ENCODE data around the gene SYT7. TPM values are rescaled to one million over a fixed set of nuclear protein-coding genes. Genes with fewer than 3 reads are reported as not detected.

The SYT7 gene
- total and polyA plus RNA-seq, 11 donors: 12.4 to 34.7 (median 17.4) TPM

DNA sequence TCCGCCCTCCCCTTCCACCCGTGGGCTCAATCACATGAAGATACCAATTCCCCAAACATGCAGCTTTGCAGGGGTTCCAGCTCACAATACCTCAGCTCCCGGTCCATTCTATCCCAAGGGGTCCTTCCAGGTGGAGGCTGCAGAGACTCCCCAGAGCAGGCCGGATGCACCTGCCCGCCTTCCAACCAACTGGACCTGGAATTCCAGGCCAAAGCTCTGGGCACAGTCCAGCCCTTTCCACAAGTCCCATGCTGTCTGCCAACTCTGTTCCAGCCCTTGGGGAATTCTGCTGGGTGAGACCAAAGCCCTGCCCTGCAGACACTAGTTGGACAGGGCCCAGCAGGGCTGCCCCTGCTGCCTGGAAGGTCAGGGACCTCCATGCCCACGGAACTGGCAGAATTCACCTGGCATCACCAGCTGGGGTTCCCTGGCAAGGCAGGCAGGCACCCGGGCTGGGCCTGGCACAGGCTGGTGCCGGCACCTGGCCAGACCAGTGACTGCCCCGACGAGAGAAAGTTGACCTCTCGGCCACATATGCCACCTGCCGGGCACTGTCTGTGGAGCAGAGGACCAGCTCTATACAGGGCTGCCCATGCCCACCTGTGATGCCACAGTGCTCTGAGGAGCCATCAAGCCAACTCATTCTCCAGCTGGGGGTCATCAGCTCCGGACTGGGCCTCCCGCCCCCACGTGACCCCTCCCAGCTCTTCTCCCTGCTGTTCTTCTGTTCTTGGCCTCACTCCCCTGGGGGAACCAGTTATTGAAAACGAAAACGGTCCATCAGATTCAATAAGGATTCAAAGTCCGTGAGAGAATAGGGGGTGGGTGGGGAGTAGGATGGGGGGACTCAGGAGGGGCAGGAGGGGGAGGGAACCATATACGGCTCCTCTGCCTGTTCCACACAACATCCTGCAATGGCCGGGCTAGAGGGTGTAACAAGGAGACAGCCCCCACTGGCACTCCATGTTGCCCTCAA, 4.7 kb downstream of the SYT7 start:
- peak overlapping the region in 5 of 12 donors; percentile 17 to 60 (median 56) for H3K27ac ChIP-seq
- ATAC-seq: peak; percentile 48 to 73 (median 53)
- H3K36me3 ChIP-seq: no peaks in the 10 kb centered on the region
- peaks cover 0 to 19% (median 2%) of the 10 kb centered on the region in 9 donors for H3K27me3 ChIP-seq
- intact Hi-C loops (cut with DNase I): loop anchor here in 9 of 10 donors (2.0 to 10.0 kb wide), 10 partner anchors 41 to 129 kb away; a partner anchor contains a TSS
- H3K4me1 ChIP-seq: peaks cover 0 to 59% (median 15%) of the 10 kb centered on the region in 12 donors
- WGBS, 4 donors: 61 to 64% (median 64%) methylated on average over 13 to 20 of the region's 20 CpGs
- TF ChIP-seq CTCF (IDR thresholded peaks at IDR 0.05) (peak in 6 of 12 donors; percentile 12 to 52 (median 40)), POLR2A (IDR thresholded peaks at IDR 0.05) (no peak)
- H3K9me3 ChIP-seq: no peaks in the 10 kb centered on the region
- peak; percentile 61 to 78 (median 74) for DNase-seq
- no peak overlapping the region for H3K4me3 ChIP-seq

DNA sequence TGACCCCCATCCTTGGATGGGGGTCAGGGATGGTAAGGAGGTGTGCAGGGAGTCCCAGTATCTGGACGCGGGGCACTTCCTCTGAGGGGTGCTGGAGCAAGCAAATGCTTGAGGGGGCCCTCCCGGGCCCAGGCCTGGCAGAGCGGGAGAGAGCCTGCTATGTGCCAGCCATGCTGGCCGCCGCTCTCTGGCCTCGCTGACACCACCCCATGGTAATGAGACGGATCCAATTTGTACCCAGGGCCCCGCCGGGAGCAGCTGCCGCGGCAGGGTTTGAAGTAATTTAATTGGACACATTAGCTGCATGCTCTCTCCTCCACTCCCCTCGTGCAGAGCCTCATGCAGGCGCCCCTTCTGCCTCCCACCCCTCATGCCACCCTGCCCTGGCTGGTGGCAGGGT, 6.3 kb downstream of the SYT7 start:
- no peak for TF ChIP-seq POLR2A (IDR thresholded peaks at IDR 0.05)
- TF ChIP-seq CTCF (IDR thresholded peaks at IDR 0.05): no peak
- no peak overlapping the region for H3K27ac ChIP-seq
- DNase-seq (no peak), ATAC-seq (no peak)
- 81 to 90% (median 84%) methylated on average over 12 to 14 of the region's 14 CpGs for WGBS, 4 donors
- H3K36me3 ChIP-seq: no peaks in the 10 kb centered on the region
- H3K9me3 ChIP-seq: no peaks in the 10 kb centered on the region
- no peak overlapping the region for H3K4me3 ChIP-seq
- H3K27me3 ChIP-seq: peaks cover 0 to 10% (median 0%) of the 10 kb centered on the region in 9 donors
- peaks cover 0 to 60% (median 10%) of the 10 kb centered on the region in 12 donors for H3K4me1 ChIP-seq
- intact Hi-C loops (cut with DNase I): loop anchor here in 8 of 10 donors (5.0 to 10.0 kb wide), 9 partner anchors 37 to 127 kb away; a partner anchor contains a TSS

GRCh38 chr11:61572913-61573312, 8.0 kb downstream of the SYT7 start:
- Histone ChIP-seq H3K27me3 (peaks cover 0 to 10% (median 0%) of the 10 kb centered on the region in 9 donors), H3K36me3 (no peaks in the 10 kb centered on the region), H3K4me3 (no peak overlapping the region), H3K9me3 (no peaks in the 10 kb centered on the region), H3K27ac (no peak overlapping the region), H3K4me1 (peaks cover 0 to 57% (median 9%) of the 10 kb centered on the region in 12 donors)
- ATAC-seq (no peak), DNase-seq (no peak)
- intact Hi-C loops (cut with DNase I): loop anchor here in 3 of 10 donors (5.0 to 10.0 kb wide), 3 partner anchors 36 to 98 kb away; a partner anchor contains a TSS
- WGBS, 4 donors: 71 to 100% (median 74%) methylated on average over 1 to 5 of the region's 5 CpGs
- TF ChIP-seq POLR2A (IDR thresholded peaks at IDR 0.05) (no peak), CTCF (IDR thresholded peaks at IDR 0.05) (no peak)

- ATAC-seq (peak in 3 of 4 donors; percentile 35 to 57 (median 54)), DNase-seq (peak in 1 of 5 donors; percentile 54)
- intact Hi-C loops (cut with DNase I): loop anchor here in 3 of 10 donors (5.0 to 10.0 kb wide), 3 partner anchors 35 to 97 kb away; a partner anchor contains a TSS
- Histone ChIP-seq H3K9me3 (no peaks in the 10 kb centered on the region), H3K36me3 (no peaks in the 10 kb centered on the region), H3K27me3 (peaks cover 0 to 10% (median 0%) of the 10 kb centered on the region in 9 donors), H3K27ac (peak overlapping the region in 4 of 12 donors; percentile 26 to 67 (median 50)), H3K4me1 (peaks cover 0 to 54% (median 10%) of the 10 kb centered on the region in 12 donors), H3K4me3 (no peak overlapping the region)
- WGBS, 4 donors: 20 to 34% (median 26%) methylated on average over 3 of the region's 3 CpGs
- TF ChIP-seq POLR2A (IDR thresholded peaks at IDR 0.05) (no peak), CTCF (IDR thresholded peaks at IDR 0.05) (no peak)
Observed at GRCh38 chr11:61571869-61572268, 9.0 kb downstream of the SYT7 start.

All from heart left ventricle (tissue), 16 donors.